Ectodermal cell (in vitro differentiated cells): ENCODE results near the gene ERRFI1. TPM values are rescaled to one million over a fixed set of nuclear protein-coding genes. Genes with fewer than 3 reads are reported as not detected.
"Not testable (repeated sequence)": the region's sequence is repeated elsewhere in the genome, so short reads cannot be mapped to it uniquely, and the experiment has no call there.

Source experiments
- H3K27ac ChIP-seq: 2 replicates; pipeline ENCODE4 v1.7.0; 2013; ENCODE audit warnings: mild to moderate bottlenecking, low read depth, low read length; ENCODE audit not compliant: insufficient read depth, poor library complexity, severe bottlenecking
- H3K27me3 ChIP-seq: 2 replicates; pipeline ENCODE4 v1.7.0; 2013; ENCODE audit warnings: mild to moderate bottlenecking, low read length; ENCODE audit not compliant: insufficient read depth, control insufficient read depth, poor library complexity, severe bottlenecking
- H3K36me3 ChIP-seq: one replicate; pipeline ENCODE4 v1.7.0; 2013; ENCODE audit warnings: low read length; ENCODE audit not compliant: control insufficient read depth, insufficient read depth
- H3K4me1 ChIP-seq: one replicate; pipeline ENCODE4 v1.7.0; 2013; ENCODE audit warnings: low read length; ENCODE audit not compliant: control insufficient read depth, insufficient read depth
- H3K4me3 ChIP-seq: 2 replicates; pipeline ENCODE4 v1.7.0; 2013; ENCODE audit warnings: low read depth, low read length, control low read depth; ENCODE audit not compliant: insufficient read depth
- H3K9me3 ChIP-seq: 2 replicates; pipeline ENCODE4 v1.7.0; 2013; ENCODE audit warnings: mild to moderate bottlenecking, low read length, moderate library complexity; ENCODE audit not compliant: control insufficient read depth
- WGBS, 2 experiments: methylation state at CpG; one replicate each; pipeline ENCODE4 v1.1.7; 2013; ENCODE audit warnings: missing lambda C conversion rate in 2 of 2; 5-methylcytosine and 5-hydroxymethylcytosine counted together
- polyA plus RNA-seq, 4 experiments: library from polyadenylated mRNA; stranded (reverse); fragments of 50-300 nt; gene quantifications; one replicate each; pipeline ENCODE4 v1.2.3, GENCODE V29; 2013

The ERRFI1 gene
- polyA plus RNA-seq (2013, experiment 1 of 4) = 28.0 TPM
- 33.5 TPM for polyA plus RNA-seq (2013, experiment 2 of 4)
- polyA plus RNA-seq (2013, experiment 3 of 4) = 25.7 TPM
- polyA plus RNA-seq (2013, experiment 4 of 4) = 29.3 TPM

GRCh38 chr1:8026153-8026975 lies at the start of gene ERRFI1:
Gene ERRFI1, minus strand, starts transcription at chr1:8026309. Its CDS starts 10,690 bp downstream, at chr1:8015619.
- H3K4me3 ChIP-seq = peak within 1 kb of the TSS; percentile 84
- H3K9me3 ChIP-seq = no peaks in the 10 kb centered on the region
- peak within 1 kb of the TSS; percentile 64 for H3K27ac ChIP-seq
- H3K36me3 ChIP-seq = no peaks in the 10 kb centered on the region
- H3K27me3 ChIP-seq = peaks cover 20% of the 10 kb centered on the region
- peaks cover 37% of the 10 kb centered on the region for H3K4me1 ChIP-seq
- WGBS, 2 experiments = 5 to 6% methylated on average over 98 of the region's 98 CpGs

GRCh38 chr1:8075511-8076051 lies 49.5 kb upstream of the ERRFI1 start:
- Histone ChIP-seq H3K4me1 (no peaks in the 10 kb centered on the region), H3K27ac (no peak overlapping the region)
- WGBS, 2 experiments = 77 to 82% methylated on average over 10 of the region's 10 CpGs

GRCh38 chr1:8073112-8073855 lies 47.2 kb upstream of the ERRFI1 start:
- Histone ChIP-seq H3K4me3 (no peak overlapping the region), H3K27me3 (no peaks in the 10 kb centered on the region), H3K36me3 (no peaks in the 10 kb centered on the region), H3K9me3 (no peaks in the 10 kb centered on the region), H3K4me1 (no peaks in the 10 kb centered on the region), H3K27ac (no peak overlapping the region)
- WGBS, 2 experiments = 92 to 93% methylated on average over 7 of the region's 7 CpGs

More at GRCh38 chr1:8075511-8076051, 49.5 kb upstream of the ERRFI1 start:
- Histone ChIP-seq H3K9me3 (no peaks in the 10 kb centered on the region), H3K36me3 (no peaks in the 10 kb centered on the region), H3K27me3 (no peaks in the 10 kb centered on the region), H3K4me3 (no peak overlapping the region)

GRCh38 chr1:8070381-8070811 lies 44.3 kb upstream of the ERRFI1 start:
- Histone ChIP-seq H3K4me3 (no peak overlapping the region), H3K27ac (no peak overlapping the region), H3K4me1 (no peaks in the 10 kb centered on the region), H3K9me3 (no peaks in the 10 kb centered on the region), H3K36me3 (no peaks in the 10 kb centered on the region), H3K27me3 (no peaks in the 10 kb centered on the region)
- 74 to 78% methylated on average over 10 of the region's 10 CpGs for WGBS, 2 experiments

- H3K27me3 ChIP-seq, H3K9me3 ChIP-seq, H3K4me1 ChIP-seq, H3K27ac ChIP-seq, H3K4me3 ChIP-seq, H3K36me3 ChIP-seq: not testable (repeated sequence)
- WGBS, 2 experiments = 90 to 97% methylated on average over 7 to 8 of the region's 8 CpGs
Measured at GRCh38 chr1:8069614-8070320, 43.7 kb upstream of the ERRFI1 start.

- H3K9me3 ChIP-seq = no peaks in the 10 kb centered on the region
- H3K36me3 ChIP-seq = no peaks in the 10 kb centered on the region
- no peak overlapping the region for H3K27ac ChIP-seq
- no peaks in the 10 kb centered on the region for H3K4me1 ChIP-seq
- no peaks in the 10 kb centered on the region for H3K27me3 ChIP-seq
- no peak overlapping the region for H3K4me3 ChIP-seq
- 84 to 90% methylated on average over 3 of the region's 4 CpGs for WGBS, 2 experiments
Measured at GRCh38 chr1:8065369-8065768, 39.3 kb upstream of the ERRFI1 start.

GRCh38 chr1:8063298-8064036 lies 37.4 kb upstream of the ERRFI1 start:
- no peak overlapping the region for H3K27ac ChIP-seq
- H3K36me3 ChIP-seq = no peaks in the 10 kb centered on the region
- no peak overlapping the region for H3K4me3 ChIP-seq
- no peaks in the 10 kb centered on the region for H3K27me3 ChIP-seq
- 76% methylated on average over 6 to 7 of the region's 7 CpGs for WGBS, 2 experiments
- H3K9me3 ChIP-seq = no peaks in the 10 kb centered on the region
- no peaks in the 10 kb centered on the region for H3K4me1 ChIP-seq

GRCh38 chr1:8062861-8063260 lies 36.8 kb upstream of the ERRFI1 start:
- no peaks in the 10 kb centered on the region for H3K27me3 ChIP-seq
- H3K27ac ChIP-seq = no peak overlapping the region
- no peaks in the 10 kb centered on the region for H3K9me3 ChIP-seq
- H3K4me1 ChIP-seq = no peaks in the 10 kb centered on the region
- WGBS, 2 experiments = 87 to 99% methylated on average over 4 of the region's 4 CpGs
- no peaks in the 10 kb centered on the region for H3K36me3 ChIP-seq
- H3K4me3 ChIP-seq = no peak overlapping the region

- no peaks in the 10 kb centered on the region for H3K36me3 ChIP-seq
- 93 to 94% methylated on average over 10 to 11 of the region's 11 CpGs for WGBS, 2 experiments
- H3K27me3 ChIP-seq = no peaks in the 10 kb centered on the region
- H3K4me1 ChIP-seq = no peaks in the 10 kb centered on the region
- H3K27ac ChIP-seq = no peak overlapping the region
- H3K9me3 ChIP-seq = no peaks in the 10 kb centered on the region
- H3K4me3 ChIP-seq = no peak overlapping the region
Measured at GRCh38 chr1:8061673-8062386, 35.7 kb upstream of the ERRFI1 start.
